K562 (cell line): ENCODE data around the gene NUDT1. TPM values are rescaled to one million over a fixed set of nuclear protein-coding genes. Genes with fewer than 3 reads are reported as not detected.

ENCODE experiments used
- ATAC-seq: fragments of 200-7000 bp; cut with Tn5 transposase; 3 replicates; pipeline ENCODE4 v1.9.1; 2020; ENCODE audit warnings: moderate library complexity
- BruUV-seq: library from RNA; stranded (reverse); fragments of 400-500 nt; replicated peaks from 2 replicates; lab custom pipeline; 2021; lab: Mats Ljungman, UMichigan
- CTCF ChIA-PET: fragments of 300-600 bp; formaldehyde crosslinking; extraction: SDS; loops from one replicate; lab custom pipeline; 2021; ENCODE audit warnings: low intra/inter-chr PET ratio; lab: Yijun Ruan, JAX
- POLR2A ChIA-PET: fragments of 300-600, 350-650 bp; sonication (Branson Sonifier 250); formaldehyde crosslinking; extraction: SDS; loops from one replicate; lab custom pipeline; 2021; ENCODE audit warnings: antibody characterized with exemption, inconsistent platforms; lab: Yijun Ruan, JAX
- DNase-seq, 4 experiments: peaks; one replicate each; pipeline versions ENCODE4 v3.0.0 to v3.0.0-alpha.2; 2011 to 2018; ENCODE audit warnings: low spot score in 3 of 4, mixed read lengths in 3 of 4; ENCODE audit errors: extremely low read depth in 1 of 4
- FAIRE-seq: peaks from 2 replicates; lab custom pipeline; 2011; peaks lifted over from hg19 to GRCh38; lab: Jason Lieb, UNC
- H2AFZ ChIP-seq: 2 replicates; pipeline ENCODE4 v1.6.0; 2011; ENCODE audit warnings: low read depth, low read length, control low read depth, inconsistent platforms
- H3K27ac ChIP-seq: fragments of 200-600 bp; 3 replicates; pipeline ENCODE4 v1.8.0; 2011; ENCODE audit warnings: low read depth, mild to moderate bottlenecking, control low read depth, inconsistent platforms, low read length, moderate library complexity, mixed read lengths; ENCODE audit errors: extremely low read depth
- H3K27me3 ChIP-seq, 2 experiments: fragments of 300-600 bp in 1 of 2; 2 replicates in 1 of 2; 3 replicates in 1 of 2; pipeline versions ENCODE4 v1.6.0 to v1.8.0; 2011; ENCODE audit warnings: inconsistent platforms in 2 of 2, low read length in 2 of 2, mild to moderate bottlenecking in 1 of 2, mixed read lengths in 1 of 2, moderate library complexity in 1 of 2; ENCODE audit not compliant: control insufficient read depth in 2 of 2, insufficient read depth in 2 of 2
- H3K36me3 ChIP-seq: fragments of 300-600 bp; 3 replicates; pipeline ENCODE4 v1.8.0; 2011; ENCODE audit warnings: mild to moderate bottlenecking, low read length, inconsistent platforms; ENCODE audit not compliant: control insufficient read depth, insufficient read depth
- H3K4me1 ChIP-seq, 2 experiments: fragments of 200-600 bp in 1 of 2; replicated peaks in 1 of 2; 2 replicates in 1 of 2; 3 replicates in 1 of 2; pipeline versions ENCODE4 v1.5.1 to v1.8.0; 2011; ENCODE audit warnings: inconsistent platforms in 2 of 2, low read length in 2 of 2, mild to moderate bottlenecking in 1 of 2, mixed read lengths in 1 of 2, moderate library complexity in 1 of 2; ENCODE audit not compliant: control insufficient read depth in 2 of 2, insufficient read depth in 2 of 2
- H3K4me2 ChIP-seq: 2 replicates; pipeline ENCODE4 v1.6.1; 2011; ENCODE audit warnings: low read length, control low read depth, inconsistent platforms, mixed read lengths; ENCODE audit not compliant: insufficient read depth
- H3K4me3 ChIP-seq: fragments of 200-600 bp; sonication (generic), shearing (Covaris generic); 2 replicates; pipeline ENCODE4 v1.5.1; 2016; ENCODE audit warnings: control low read depth, inconsistent platforms
- H3K79me2 ChIP-seq: fragments of 200-600 bp; 3 replicates; pipeline ENCODE4 v1.8.0; 2011; ENCODE audit warnings: low read length, inconsistent platforms; ENCODE audit not compliant: control insufficient read depth, insufficient read depth
- H3K9ac ChIP-seq, 2 experiments: 2 replicates each; pipeline versions ENCODE4 v1.6.0 to v1.6.1; 2011; ENCODE audit warnings: low read depth in 2 of 2, low read length in 2 of 2, control low read depth in 1 of 2, inconsistent platforms in 1 of 2, mild to moderate bottlenecking in 1 of 2, mixed read lengths in 1 of 2; ENCODE audit not compliant: insufficient read depth in 1 of 2
- H3K9me1 ChIP-seq: one replicate; pipeline ENCODE4 v1.6.0; 2011; ENCODE audit warnings: inconsistent platforms, mild to moderate bottlenecking, low read length, moderate library complexity; ENCODE audit not compliant: control insufficient read depth, insufficient read depth
- H3K9me3 ChIP-seq: replicated peaks from 2 replicates; pipeline ENCODE4 v1.5.1; 2011; ENCODE audit warnings: low read depth, low read length, inconsistent platforms; ENCODE audit not compliant: control insufficient read depth, insufficient read depth
- H4K20me1 ChIP-seq: replicated peaks from 2 replicates; pipeline ENCODE4 v1.6.1; 2011; ENCODE audit warnings: low read length, inconsistent platforms, mixed read lengths; ENCODE audit not compliant: control insufficient read depth, insufficient read depth
- MXI1 ChIP-seq: IDR thresholded peaks from 2 replicates; pipeline ENCODE4 v1.6.1; 2011; ENCODE audit warnings: low read depth, mild to moderate bottlenecking, improper control_type of control experiment, low read length
- PHF8 ChIP-seq: fragments of 200-600 bp; sonication (generic); IDR thresholded peaks from 2 replicates; pipeline ENCODE4 v1.6.1; 2012; ENCODE audit warnings: mixed run types, mild to moderate bottlenecking, inconsistent platforms, low read length, moderate library complexity, borderline replicate concordance
- ZNF165 ChIP-seq: fragments of 250-450 bp; sonication (Bioruptor Pico); IDR thresholded peaks from 2 replicates; pipeline ENCODE4 v1.4.0; 2020; ENCODE audit warnings: borderline replicate concordance
- ZNF699 ChIP-seq: fragments of 250-450 bp; sonication (Bioruptor Pico); IDR thresholded peaks from 2 replicates; pipeline ENCODE4 v1.8.0; 2021; ENCODE audit warnings: mild to moderate bottlenecking, moderate library complexity; ENCODE audit not compliant: insufficient replicate concordance
- WGBS: fragments of 100-300 bp; shearing (Covaris generic); methylation state at CpG from one replicate; pipeline ENCODE4 v1.1.6; 2016; ENCODE audit warnings: low coverage, mixed read lengths; ENCODE audit not compliant: insufficient coverage; ENCODE audit errors: missing lambda C conversion rate; 5-methylcytosine and 5-hydroxymethylcytosine counted together
- in situ Hi-C: fragments of 300-500 bp; cut with MboI; formaldehyde crosslinking; loops from 4 replicates; pipeline ENCODE4 v1.15.0; 2018; ENCODE audit warnings: inconsistent platforms, mixed read lengths
- intact Hi-C: fragments of 100-400 bp; cut with micrococcal nuclease; formaldehyde crosslinking; loops from 2 replicates; pipeline ENCODE4 v1.14.2; 2022
- polyA plus RNA-seq, 8 experiments: library from polyadenylated mRNA; depleted of rRNA in 4 of 8; stranded (reverse) in 5 of 8; unstranded in 3 of 8; fragments of >200 nt; fragmentation: Nextera tagmentation in 2 of 8; fragmentation: Illumina TruSeq in 1 of 8; extraction: Ambion mirVana in 2 of 8; extraction: Trizol in 1 of 8; gene quantifications; 2 replicates each; pipeline versions ENCODE4 v1.2.1 to v1.2.3, GENCODE V29; 2011 to 2014; ENCODE audit warnings: inconsistent platforms in 1 of 8, missing spikeins in 1 of 8
- total RNA-seq, 7 experiments: library from RNA; depleted of rRNA in 6 of 7; stranded (reverse); fragments of >200 nt in 6 of 7; fragmentation: Illumina TruSeq in 2 of 7; extraction: Trizol in 2 of 7; gene quantifications; 2 replicates each; pipeline versions ENCODE4 v1.2.1 to v1.2.3, GENCODE V29; 2011 to 2021; ENCODE audit warnings: low replicate concordance in 1 of 7
- TF ChIP-seq, protein P1 (sequence below): fragments of 250-450 bp; sonication (Bioruptor Pico); IDR thresholded peaks from 2 replicates; pipeline ENCODE4 v1.8.0; 2022; ENCODE audit warnings: inconsistent platforms
- TF ChIP-seq, protein P2 (sequence below): fragments of 450-650 bp; formaldehyde crosslinking; IDR thresholded peaks from 2 replicates; pipeline ENCODE4 v1.4.0; 2022; ENCODE audit warnings: missing genetic modification characterization

Gene NUDT1
- total and polyA plus RNA-seq, 9 of the 15 experiments (the other 6 are each of a cell fraction or from before 2014, with no cell fraction given): 5.3 to 73.3 (median 29.6) TPM

GRCh38 chr7:2289621-2290020 lies 47.6 kb downstream of the NUDT1 start:
- TF ChIP-seq ZNF165 (CRISPR knock-in tag): no peak
- TF ChIP-seq, protein P1, sequence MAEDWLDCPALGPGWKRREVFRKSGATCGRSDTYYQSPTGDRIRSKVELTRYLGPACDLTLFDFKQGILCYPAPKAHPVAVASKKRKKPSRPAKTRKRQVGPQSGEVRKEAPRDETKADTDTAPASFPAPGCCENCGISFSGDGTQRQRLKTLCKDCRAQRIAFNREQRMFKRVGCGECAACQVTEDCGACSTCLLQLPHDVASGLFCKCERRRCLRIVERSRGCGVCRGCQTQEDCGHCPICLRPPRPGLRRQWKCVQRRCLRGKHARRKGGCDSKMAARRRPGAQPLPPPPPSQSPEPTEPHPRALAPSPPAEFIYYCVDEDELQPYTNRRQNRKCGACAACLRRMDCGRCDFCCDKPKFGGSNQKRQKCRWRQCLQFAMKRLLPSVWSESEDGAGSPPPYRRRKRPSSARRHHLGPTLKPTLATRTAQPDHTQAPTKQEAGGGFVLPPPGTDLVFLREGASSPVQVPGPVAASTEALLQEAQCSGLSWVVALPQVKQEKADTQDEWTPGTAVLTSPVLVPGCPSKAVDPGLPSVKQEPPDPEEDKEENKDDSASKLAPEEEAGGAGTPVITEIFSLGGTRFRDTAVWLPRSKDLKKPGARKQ: no peak
- no peak for TF ChIP-seq MXI1
- no peak for TF ChIP-seq ZNF699
- TF ChIP-seq, protein P2, sequence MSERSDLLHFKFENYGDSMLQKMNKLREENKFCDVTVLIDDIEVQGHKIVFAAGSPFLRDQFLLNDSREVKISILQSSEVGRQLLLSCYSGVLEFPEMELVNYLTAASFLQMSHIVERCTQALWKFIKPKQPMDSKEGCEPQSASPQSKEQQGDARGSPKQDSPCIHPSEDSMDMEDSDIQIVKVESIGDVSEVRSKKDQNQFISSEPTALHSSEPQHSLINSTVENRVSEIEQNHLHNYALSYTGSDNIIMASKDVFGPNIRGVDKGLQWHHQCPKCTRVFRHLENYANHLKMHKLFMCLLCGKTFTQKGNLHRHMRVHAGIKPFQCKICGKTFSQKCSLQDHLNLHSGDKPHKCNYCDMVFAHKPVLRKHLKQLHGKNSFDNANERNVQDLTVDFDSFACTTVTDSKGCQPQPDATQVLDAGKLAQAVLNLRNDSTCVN: no peak
- no peak for TF ChIP-seq PHF8
- TF ChIP-seq, all 486 proteins: peak for 0
- no TSS peak for BruUV-seq
- H3K9me3 ChIP-seq: no peaks in the 10 kb centered on the region
- H3K9me1 ChIP-seq: no peaks in the 10 kb centered on the region
- intact Hi-C loops: no loop called here
- in situ Hi-C loops: no loop called here
- POLR2A ChIA-PET: no interaction called here
- FAIRE-seq (no peak), ATAC-seq (no peak), DNase-seq (no peak)
- CTCF ChIA-PET: no interaction called here
- no peaks in the 10 kb centered on the region for H4K20me1 ChIP-seq
- peaks cover 10% of the 10 kb centered on the region; the same call in 2 of the 3 replicates for H3K36me3 ChIP-seq
- peaks cover 3% of the 10 kb centered on the region in 2 experiments; a peak in 4 of 5 replicates for H3K4me1 ChIP-seq
- no peak overlapping the region for H3K4me2 ChIP-seq
- no peak overlapping the region for H3K27ac ChIP-seq
- WGBS: 90% methylated on average over 12 of the region's 13 CpGs
- no peak overlapping the region for H2AFZ ChIP-seq
- H3K27me3 ChIP-seq: no peaks in the 10 kb centered on the region
- H3K4me3 ChIP-seq: no peak overlapping the region
- no peak overlapping the region for H3K9ac ChIP-seq
- H3K79me2 ChIP-seq: peaks cover 11% of the 10 kb centered on the region
